Calu3 (cell line): ENCODE results near the gene SEMA3F. TPM values are rescaled to one million over a fixed set of nuclear protein-coding genes. Genes with fewer than 3 reads are reported as not detected.

ENCODE experiments used
- BruUV-seq: library from RNA; stranded (reverse); fragments of 400-500 nt; replicated peaks from 2 replicates; lab custom pipeline; 2021; lab: Mats Ljungman, UMichigan
- CTCF ChIA-PET: fragments of 300-600 bp; sonication (Branson Sonifier 250); formaldehyde crosslinking; loops from one replicate; lab custom pipeline; 2022; ENCODE audit warnings: antibody characterized with exemption; lab: Charles Lee
- DNase-seq: peaks from one replicate; pipeline ENCODE4 v3.0.0; 2022
- H3K27ac Mint-ChIP-seq: one replicate; pipeline ENCODE4 v1.8.0; 2022; ENCODE audit warnings: mixed read lengths; ENCODE audit not compliant: unreplicated experiment
- H3K27me3 Mint-ChIP-seq: one replicate; pipeline ENCODE4 v1.8.0; 2022; ENCODE audit warnings: mixed read lengths; ENCODE audit not compliant: unreplicated experiment
- H3K36me3 Mint-ChIP-seq: one replicate; pipeline ENCODE4 v1.8.0; 2022; ENCODE audit warnings: mild to moderate bottlenecking, moderate library complexity, mixed read lengths; ENCODE audit not compliant: insufficient read depth, unreplicated experiment
- H3K4me1 Mint-ChIP-seq: one replicate; pipeline ENCODE4 v1.8.0; 2022; ENCODE audit warnings: mild to moderate bottlenecking, low read depth, mixed read lengths; ENCODE audit not compliant: unreplicated experiment
- H3K4me3 Mint-ChIP-seq: one replicate; pipeline ENCODE4 v1.8.0; 2022; ENCODE audit warnings: mild to moderate bottlenecking, low read depth, moderate library complexity, mixed read lengths; ENCODE audit not compliant: unreplicated experiment
- H3K9me3 Mint-ChIP-seq: one replicate; pipeline ENCODE4 v1.8.0; 2022; ENCODE audit warnings: low read depth, mixed read lengths; ENCODE audit not compliant: unreplicated experiment
- CTCF ChIP-seq: fragments of 200-600 bp; IDR thresholded peaks from one replicate; pipeline ENCODE4 v1.8.0; 2022; ENCODE audit warnings: antibody characterized with exemption; ENCODE audit not compliant: unreplicated experiment
- intact Hi-C: fragments of 100-400 bp; cut with micrococcal nuclease; formaldehyde crosslinking; loops from one replicate; pipeline ENCODE4 v1.10.0; 2022; ENCODE audit not compliant: unreplicated experiment
- total RNA-seq: library from RNA; stranded (reverse); gene quantifications from 2 replicates; pipeline ENCODE4 v1.2.3, GENCODE V29; 2022

The SEMA3F gene
- total RNA-seq, 1 experiment from 2014 or later: 1.7 TPM

- H3K27me3 Mint-ChIP-seq: no peaks in the 10 kb centered on the region
- H3K9me3 Mint-ChIP-seq: no peaks in the 10 kb centered on the region
- H3K4me1 Mint-ChIP-seq: peaks cover 7% of the 10 kb centered on the region
- H3K27ac Mint-ChIP-seq: no peak overlapping the region
- no peak for TF ChIP-seq CTCF
- no TSS peak for BruUV-seq
- intact Hi-C loops: no loop called here
- DNase-seq: no peak
- no peaks in the 10 kb centered on the region for H3K36me3 Mint-ChIP-seq
- CTCF ChIA-PET: no interaction called here
- no peak overlapping the region for H3K4me3 Mint-ChIP-seq
These were observed 7.1 kb downstream of the SEMA3F start for GRCh38 chr3:50162034-50162883.

DNA sequence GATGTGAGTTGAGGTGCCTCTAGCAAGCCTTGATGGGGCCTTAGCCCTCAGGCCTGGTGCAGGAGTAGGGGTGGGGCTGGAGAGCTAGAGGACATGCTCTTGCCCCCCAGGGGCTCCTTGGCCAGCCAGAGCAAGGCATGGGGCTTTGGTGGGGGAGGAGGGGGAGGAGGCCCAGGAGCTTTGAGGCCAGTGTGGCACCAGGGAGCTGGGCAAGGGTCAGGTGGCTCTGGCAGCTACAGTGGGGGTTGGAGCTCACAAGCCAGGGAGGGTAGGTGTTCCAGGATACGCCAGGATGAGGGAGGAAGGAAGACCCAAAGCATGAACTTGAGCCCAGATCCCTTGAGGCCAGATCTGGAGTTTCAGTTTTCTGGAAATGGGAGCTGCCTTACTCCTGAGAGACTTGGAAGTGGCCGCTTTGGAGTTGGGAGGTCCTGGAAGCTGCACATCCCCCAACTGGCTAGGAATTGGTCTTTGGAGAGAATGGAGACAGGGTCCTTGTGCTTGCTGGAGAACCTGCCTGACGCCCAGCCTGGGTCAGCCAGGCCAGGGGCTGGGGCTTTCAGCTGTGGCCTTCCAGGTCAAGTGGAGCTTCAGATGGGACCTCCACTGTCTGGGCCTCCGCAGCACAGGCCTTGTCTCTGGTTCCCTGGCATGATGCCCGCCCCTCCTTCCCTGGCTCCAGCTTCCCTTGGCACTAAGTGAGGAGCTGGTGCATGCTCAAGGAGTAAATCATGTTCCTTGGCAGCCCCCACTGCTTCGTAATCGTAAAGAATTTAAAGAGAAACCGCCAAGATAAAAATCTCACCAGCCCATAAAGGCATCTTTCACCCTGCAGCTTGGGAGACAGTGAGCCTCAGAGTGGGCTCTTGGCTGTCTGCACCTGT, 8.7 kb downstream of the SEMA3F start:
- H3K27ac Mint-ChIP-seq: no peak overlapping the region
- no peak for DNase-seq
- no peak overlapping the region for H3K4me3 Mint-ChIP-seq
- H3K4me1 Mint-ChIP-seq: peaks cover 5% of the 10 kb centered on the region
- no peak for TF ChIP-seq CTCF
- H3K27me3 Mint-ChIP-seq: no peaks in the 10 kb centered on the region
- intact Hi-C loops: no loop called here
- H3K9me3 Mint-ChIP-seq: no peaks in the 10 kb centered on the region
- CTCF ChIA-PET: no interaction called here
- no peaks in the 10 kb centered on the region for H3K36me3 Mint-ChIP-seq
- no TSS peak for BruUV-seq

DNA sequence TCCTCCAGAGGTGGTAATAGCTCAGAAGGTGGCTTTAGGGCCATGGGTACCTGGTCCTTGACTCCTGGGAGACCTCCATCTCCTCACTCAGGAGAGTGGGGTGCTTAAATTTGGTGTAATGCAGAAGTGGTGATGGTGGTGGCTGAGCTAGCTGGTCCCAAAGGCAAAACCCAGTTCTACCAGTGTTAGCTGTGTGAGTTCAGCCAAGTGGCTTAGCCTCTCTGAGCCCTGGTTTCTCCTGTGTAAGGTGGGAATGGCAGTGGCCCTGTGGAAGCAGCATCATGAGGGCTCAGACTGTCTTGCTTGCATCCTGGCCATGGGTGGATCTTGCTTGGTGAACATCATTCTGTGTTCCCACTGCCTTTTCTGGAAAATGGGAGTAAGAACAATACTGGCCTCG, 9.4 kb downstream of the SEMA3F start:
- intact Hi-C loops: no loop called here
- BruUV-seq: no TSS peak
- Mint-ChIP-seq H3K36me3 (no peaks in the 10 kb centered on the region), H3K4me3 (no peak overlapping the region), H3K4me1 (no peaks in the 10 kb centered on the region), H3K27me3 (no peaks in the 10 kb centered on the region), H3K27ac (no peak overlapping the region), H3K9me3 (no peaks in the 10 kb centered on the region)
- TF ChIP-seq CTCF: no peak
- no peak for DNase-seq
- CTCF ChIA-PET: no interaction called here

DNA sequence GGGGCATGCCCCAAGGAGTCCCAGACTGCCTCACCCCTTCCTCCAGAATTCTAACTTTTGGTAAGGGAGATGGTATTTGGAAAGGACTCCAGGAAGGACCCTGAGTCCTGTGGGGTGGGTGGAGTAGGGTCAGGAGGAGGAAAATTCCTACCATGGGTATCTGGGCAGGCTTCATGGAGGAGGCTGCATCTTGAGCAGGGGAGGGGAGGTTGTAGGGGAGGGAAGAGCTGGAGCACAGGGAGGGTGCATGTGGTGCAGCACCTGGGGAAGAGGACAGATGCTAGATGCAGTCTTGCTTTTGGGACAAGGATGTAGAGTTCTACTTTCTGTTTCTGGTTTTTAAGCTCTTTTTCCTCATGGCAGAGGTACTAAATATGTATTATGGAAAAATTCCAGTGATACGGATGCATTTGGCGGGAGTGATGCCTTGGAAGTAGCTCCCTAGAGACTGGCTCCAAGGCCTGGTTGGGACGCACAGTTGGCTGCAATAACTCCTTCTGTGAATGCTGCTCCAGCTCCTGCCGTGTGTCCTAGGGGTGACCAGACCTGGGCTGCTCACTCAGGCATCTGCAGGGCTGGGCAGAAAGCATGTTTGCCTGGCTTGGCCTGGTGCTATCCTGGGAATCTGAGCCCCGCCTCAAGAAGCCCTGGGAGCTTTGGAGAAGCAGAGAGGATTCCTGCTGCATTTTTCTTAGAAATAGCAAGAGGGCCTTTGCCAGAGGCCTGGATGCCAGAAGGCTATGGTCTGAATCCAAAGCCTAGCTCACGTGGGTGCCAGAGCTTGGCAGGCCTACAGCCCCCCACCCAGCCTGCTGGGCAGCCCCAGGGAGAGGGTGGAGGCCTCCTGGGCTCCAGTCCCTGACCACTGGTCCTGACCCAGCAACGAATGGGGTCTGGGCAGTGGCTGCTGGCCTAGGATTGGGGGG, 10.1 kb downstream of the SEMA3F start:
- H3K27me3 Mint-ChIP-seq: no peaks in the 10 kb centered on the region
- no peak for TF ChIP-seq CTCF
- no peak overlapping the region for H3K4me3 Mint-ChIP-seq
- no peak for DNase-seq
- no peak overlapping the region for H3K27ac Mint-ChIP-seq
- no peaks in the 10 kb centered on the region for H3K4me1 Mint-ChIP-seq
- CTCF ChIA-PET: no interaction called here
- intact Hi-C loops: no loop called here
- no TSS peak for BruUV-seq
- H3K36me3 Mint-ChIP-seq: no peaks in the 10 kb centered on the region
- H3K9me3 Mint-ChIP-seq: no peaks in the 10 kb centered on the region
